Pancreas (tissue), 10 donors: ENCODE data around the gene NLRC3. TPM values are rescaled to one million over a fixed set of nuclear protein-coding genes. Genes with fewer than 3 reads are reported as not detected.

Experiments used
- ATAC-seq, 4 donors: fragments of 200-7000 bp; cut with Tn5 transposase; one replicate each; pipeline versions ENCODE4 v1.8.0 to v1.9.1; 2020; ENCODE audit warnings: mild to moderate bottlenecking in 4 of 4, moderate library complexity in 4 of 4
- DNase-seq, 6 donors: peaks; one replicate each; pipeline ENCODE4 v3.0.0-alpha.2; 2020
- FAIRE-seq: peaks from 2 replicates; lab custom pipeline; 2012; peaks lifted over from hg19 to GRCh38; lab: Jason Lieb, UNC
- H3K27ac ChIP-seq, 4 donors: fragments of 200-600 bp; sonication (generic); 1 replicate in 3 of 4; 2 replicates in 1 of 4; pipeline versions ENCODE4 v1.5.0 to v1.8.0; 2020
- H3K27me3 ChIP-seq, 4 donors: fragments of 200-600 bp; one replicate each; pipeline ENCODE4 v1.8.0; 2021
- H3K36me3 ChIP-seq, 3 donors: fragments of 200-600 bp; sonication (generic) in 1 of 3; one replicate each; pipeline versions ENCODE4 v1.5.0 to v1.8.0; 2020 to 2021
- H3K4me1 ChIP-seq, 3 donors: fragments of 200-600 bp; one replicate each; pipeline ENCODE4 v1.8.0; 2021
- H3K4me3 ChIP-seq, 4 donors: fragments of 200-600 bp; sonication (generic) in 2 of 4; one replicate each; pipeline versions ENCODE4 v1.5.0 to v1.8.0; 2020 to 2021
- H3K9me3 ChIP-seq, 4 donors: fragments of 200-600 bp; one replicate each; pipeline ENCODE4 v1.8.0; 2021
- CTCF ChIP-seq, 4 donors: fragments of 200-600 bp; sonication (generic) in 3 of 4; IDR thresholded peaks; one replicate each; pipeline versions ENCODE4 v1.5.0 to v1.8.0; 2021; ENCODE audit warnings: antibody characterized with exemption in 4 of 4
- WGBS, 2 donors: extraction: QIAGEN DNeasy Blood & Tissue Kit; methylation state at CpG; one replicate each; pipeline ENCODE4 v1.1.7; 2013; 5-methylcytosine and 5-hydroxymethylcytosine counted together
- intact Hi-C, 3 donors: fragments of 100-400 bp; cut with DNase I; formaldehyde crosslinking; loops; one replicate each; pipeline versions ENCODE4 v1.11.1 to v1.14.2; 2022
- polyA plus RNA-seq, 2 donors: library from polyadenylated mRNA; stranded (reverse); fragments of 200-250 nt; gene quantifications; one replicate each; pipeline ENCODE4 v1.2.3, GENCODE V29; 2013
- total RNA-seq, 6 donors: library from RNA; stranded (reverse); fragmentation: NEBNext Ultra II Directional in 4 of 6; extraction: Animal tissue kit (Norgen Biotek cat#: 25700) in 4 of 6; gene quantifications; one replicate each; pipeline versions ENCODE4 v1.2.1 to v1.2.4, GENCODE V29; 2021 to 2023
- donor health status: healthy with polysubstance abuse.
- donor health status: DM: no; HTN: no; CAD: no; lungs with moderate emphysema.
- donor health status: DM: no; HTN: no; CAD: no.
- donor health status: control.
- donor health status: control.
- donor health status: Bipolar disorder and iron deficiency.
- donor health status: DM: yes; HTN: yes; CAD: no.
- donor health status: DM: no; HTN: no; CAD: no.
- donor health status: DM: no; HTN: no; CAD: no.
- donor health status: DM: yes; HTN: yes; CAD: no.

The NLRC3 gene
- total and polyA plus RNA-seq, 8 donors = 0.12 to 0.87 (median 0.44) TPM

- intact Hi-C loops = no loop called here
- Histone ChIP-seq H3K27me3 (no peaks in the 10 kb centered on the region), H3K9me3 (no peaks in the 10 kb centered on the region), H3K4me3 (no peak overlapping the region), H3K4me1 (no peaks in the 10 kb centered on the region), H3K27ac (no peak overlapping the region), H3K36me3 (peaks cover 0 to 6% (median 0%) of the 10 kb centered on the region in 3 donors)
- FAIRE-seq = no peak
- DNase-seq = no peak
- no peak for TF ChIP-seq CTCF (IDR thresholded peaks at IDR 0.05)
- ATAC-seq = peak in 1 of 4 donors; percentile 11
- WGBS, 2 donors = 84 to 90% methylated on average over 6 of the region's 6 CpGs
These were observed 34.4 kb downstream of the NLRC3 start for GRCh38 chr16:3542601-3543373.

- ATAC-seq (no peak), DNase-seq (no peak), FAIRE-seq (no peak)
- Histone ChIP-seq H3K27ac (no peak overlapping the region), H3K36me3 (peaks cover 0 to 6% (median 5%) of the 10 kb centered on the region in 3 donors), H3K9me3 (no peaks in the 10 kb centered on the region), H3K27me3 (no peaks in the 10 kb centered on the region), H3K4me1 (no peaks in the 10 kb centered on the region), H3K4me3 (no peak overlapping the region)
- intact Hi-C loops = no loop called here
- 84 to 94% methylated on average over 13 of the region's 13 CpGs for WGBS, 2 donors
- no peak for TF ChIP-seq CTCF (IDR thresholded peaks at IDR 0.05)
These were observed 35.6 kb downstream of the NLRC3 start for GRCh38 chr16:3541527-3542155.

- ATAC-seq (no peak), DNase-seq (no peak), FAIRE-seq (no peak)
- no peak overlapping the region for H3K27ac ChIP-seq
- H3K4me3 ChIP-seq = no peak overlapping the region
- no peak for TF ChIP-seq CTCF (IDR thresholded peaks at IDR 0.05)
- peaks cover 0 to 19% (median 9%) of the 10 kb centered on the region in 3 donors for H3K36me3 ChIP-seq
- no peaks in the 10 kb centered on the region for H3K4me1 ChIP-seq
- 80 to 94% methylated on average over 4 of the region's 4 CpGs for WGBS, 2 donors
- H3K9me3 ChIP-seq = no peaks in the 10 kb centered on the region
- intact Hi-C loops = no loop called here
- no peaks in the 10 kb centered on the region for H3K27me3 ChIP-seq
These were observed 39.0 kb downstream of the NLRC3 start for GRCh38 chr16:3538222-3538621.

- H3K36me3 ChIP-seq = peaks cover 0 to 27% (median 9%) of the 10 kb centered on the region in 3 donors
- intact Hi-C loops = no loop called here
- no peaks in the 10 kb centered on the region for H3K27me3 ChIP-seq
- DNase-seq (no peak), FAIRE-seq (no peak), ATAC-seq (no peak)
- H3K9me3 ChIP-seq = no peaks in the 10 kb centered on the region
- no peak overlapping the region for H3K27ac ChIP-seq
- H3K4me3 ChIP-seq = no peak overlapping the region
- H3K4me1 ChIP-seq = no peaks in the 10 kb centered on the region
- TF ChIP-seq CTCF (IDR thresholded peaks at IDR 0.05) = no peak
- 71 to 75% methylated on average over 4 of the region's 4 CpGs for WGBS, 2 donors
These were observed 40.4 kb downstream of the NLRC3 start for GRCh38 chr16:3536851-3537250.
